Endothelial cell of umbilical vein (primary cell): Measurements from ENCODE around the gene CSNK1G1. TPM values are rescaled to one million over a fixed set of nuclear protein-coding genes. Genes with fewer than 3 reads are reported as not detected.
A peak's percentile ranks its signal among the peaks of the same experiment; 100 is the strongest.

Experiments
- BruUV-seq: library from RNA; stranded (reverse); fragments of 400-500 nt; replicated peaks from 2 replicates; lab custom pipeline; 2021; lab: Mats Ljungman, UMichigan
- CTCF ChIA-PET: fragments of 300-600, 350-600 bp; sonication (Branson Sonifier 250); formaldehyde crosslinking; loops from one replicate; lab custom pipeline; 2021; ENCODE audit warnings: antibody characterized with exemption, inconsistent platforms; lab: Charles Lee
- POLR2A ChIA-PET: fragments of 300-600, 350-600 bp; sonication (Branson Sonifier 250); formaldehyde crosslinking; loops from one replicate; lab custom pipeline; 2021; ENCODE audit warnings: antibody characterized with exemption, inconsistent platforms; lab: Charles Lee
- DNase-seq: peaks from one replicate; pipeline ENCODE4 v3.0.0-alpha.2; 2011; ENCODE audit warnings: low read depth, low spot score
- FAIRE-seq: peaks from 2 replicates; lab custom pipeline; 2011; peaks lifted over from hg19 to GRCh38; lab: Jason Lieb, UNC
- H2AFZ ChIP-seq: 2 replicates; pipeline ENCODE4 v1.6.0; 2012; ENCODE audit warnings: low read depth, low read length, control low read depth, inconsistent platforms
- H3K27ac ChIP-seq: 2 replicates; pipeline ENCODE4 v1.5.1; 2011; ENCODE audit warnings: low read depth, mild to moderate bottlenecking, control low read depth, low read length, moderate library complexity; ENCODE audit not compliant: insufficient read depth
- H3K27me3 ChIP-seq, 2 experiments: 2 replicates each; pipeline versions ENCODE4 v1.6.0 to v1.6.1; 2011; ENCODE audit warnings: low read length in 2 of 2, mixed read lengths in 1 of 2; ENCODE audit not compliant: control insufficient read depth in 2 of 2, insufficient read depth in 2 of 2
- H3K36me3 ChIP-seq, 2 experiments: 2 replicates in 1 of 2; 3 replicates in 1 of 2; pipeline ENCODE4 v1.5.1; 2011; ENCODE audit warnings: low read length in 2 of 2, mild to moderate bottlenecking in 1 of 2, moderate library complexity in 1 of 2; ENCODE audit not compliant: control insufficient read depth in 2 of 2, insufficient read depth in 2 of 2; ENCODE audit errors: extremely low read depth in 1 of 2
- H3K4me1 ChIP-seq: 3 replicates; pipeline ENCODE4 v1.5.1; 2011; ENCODE audit warnings: mild to moderate bottlenecking, low read length; ENCODE audit not compliant: control insufficient read depth, insufficient read depth; ENCODE audit errors: extremely low read depth
- H3K4me2 ChIP-seq: 2 replicates; pipeline ENCODE4 v1.6.1; 2011; ENCODE audit warnings: low read length, control low read depth, mixed read lengths; ENCODE audit not compliant: insufficient read depth
- H3K4me3 ChIP-seq, 3 experiments: fragments of 200-600 bp in 1 of 3; sonication (generic), shearing (Covaris generic) in 1 of 3; replicated peaks in 1 of 3; 2 replicates each; pipeline ENCODE4 v1.5.1; 2011 to 2016; ENCODE audit warnings: control low read depth in 3 of 3, low read length in 3 of 3, mild to moderate bottlenecking in 2 of 3, inconsistent platforms in 1 of 3, low read depth in 1 of 3, moderate library complexity in 1 of 3; ENCODE audit not compliant: insufficient read depth in 1 of 3
- H3K79me2 ChIP-seq: 2 replicates; pipeline ENCODE4 v1.6.0; 2012; ENCODE audit warnings: low read length, inconsistent platforms; ENCODE audit not compliant: control insufficient read depth, insufficient read depth
- H3K9ac ChIP-seq: replicated peaks from 2 replicates; pipeline ENCODE3; 2011; ENCODE audit warnings: low read length, control low read depth; ENCODE audit not compliant: insufficient read depth; ENCODE audit errors: extremely low read depth
- H3K9me1 ChIP-seq: replicated peaks from 3 replicates; pipeline ENCODE4 v1.6.0; 2011; ENCODE audit warnings: mild to moderate bottlenecking, low read length; ENCODE audit not compliant: control insufficient read depth, insufficient read depth; ENCODE audit errors: extremely low read depth
- H3K9me3 ChIP-seq: replicated peaks from 2 replicates; pipeline ENCODE4 v1.5.1; 2012; ENCODE audit warnings: low read length, inconsistent platforms; ENCODE audit not compliant: control insufficient read depth, insufficient read depth
- H4K20me1 ChIP-seq: replicated peaks from 2 replicates; pipeline ENCODE3; 2011; ENCODE audit warnings: mild to moderate bottlenecking, low read length; ENCODE audit not compliant: control insufficient read depth, insufficient read depth; ENCODE audit errors: extremely low read depth
- CTCF ChIP-seq, 2 donors: IDR thresholded peaks; 1 replicate in 1 of 2; 2 replicates in 1 of 2; pipeline ENCODE4 v1.5.1; 2011; ENCODE audit warnings: low read length in 2 of 2, mild to moderate bottlenecking in 2 of 2, moderate library complexity in 2 of 2, control low read depth in 1 of 2, inconsistent platforms in 1 of 2, low read depth in 1 of 2; ENCODE audit not compliant: insufficient read depth in 1 of 2; ENCODE audit errors: extremely low read depth in 1 of 2
- EZH2 ChIP-seq: IDR thresholded peaks from 2 replicates; pipeline ENCODE4 v1.6.1; 2012; ENCODE audit warnings: borderline replicate concordance, low read depth, mild to moderate bottlenecking, moderate library complexity, low read length, inconsistent platforms; ENCODE audit not compliant: severe bottlenecking
- GATA2 ChIP-seq: IDR thresholded peaks from 2 replicates; pipeline ENCODE4 v1.7.0; 2011; ENCODE audit warnings: low read depth, mild to moderate bottlenecking, moderate library complexity, mixed read lengths, low read length; ENCODE audit not compliant: insufficient read length, insufficient read depth
- MAX ChIP-seq: IDR thresholded peaks from 2 replicates; pipeline ENCODE4 v1.6.1; 2011; ENCODE audit not compliant: insufficient read depth, insufficient read length
- POLR2A ChIP-seq: IDR thresholded peaks from 2 replicates; pipeline ENCODE4 v1.6.1; 2012; ENCODE audit warnings: low read depth, mild to moderate bottlenecking, control low read depth, low read length
- dilution Hi-C: fragments of 300-500 bp; cut with MboI; formaldehyde crosslinking; loops from one replicate; pipeline ENCODE4 v1.15.0; 2019; ENCODE audit warnings: low sequenced_read_pairs; ENCODE audit not compliant: extremely low pct_ligation_motif_present
- intact Hi-C: fragments of 100-400 bp; cut with micrococcal nuclease; formaldehyde crosslinking; loops from one replicate; pipeline ENCODE4 v1.10.0; 2022
- polyA plus RNA-seq, 4 experiments: library from polyadenylated mRNA; depleted of rRNA in 3 of 4; stranded (reverse) in 3 of 4; unstranded in 1 of 4; fragments of >200 nt; gene quantifications; 2 replicates each; pipeline versions ENCODE4 v1.2.1 to v1.2.3, GENCODE V29; 2011 to 2012; ENCODE audit warnings: missing spikeins in 1 of 4
- total RNA-seq: library from RNA; stranded (reverse); gene quantifications from 2 replicates; pipeline ENCODE4 v1.2.3, GENCODE V29; 2021

Gene CSNK1G1
- total and polyA plus RNA-seq, 2 donors (not counting 3 experiments of a cell fraction or from before 2014, with no cell fraction given) = 9.0 to 31.7 TPM

GRCh38 chr15:64149424-64149823 is 206.5 kb downstream of the CSNK1G1 start:
- DNase-seq (no peak), FAIRE-seq (peak; percentile 78)
- no peak for TF ChIP-seq GATA2
- no peak for TF ChIP-seq EZH2
- TF ChIP-seq MAX = no peak
- peak; percentile 13 to 14 for TF ChIP-seq CTCF (IDR thresholded peaks at IDR 0.05; ENCODE audit: extremely low read depth in 1 of 2, insufficient read depth in 1 of 2, low read depth in 1 of 2, low read length in 2 of 2)
- H3K27ac ChIP-seq = no peak overlapping the region
- H3K36me3 ChIP-seq = peaks cover 0 to 7% of the 10 kb centered on the region in 2 experiments
- H3K79me2 ChIP-seq = no peaks in the 10 kb centered on the region
- ChIA-PET POLR2A (no interaction called here), CTCF (interaction anchor here (0.7 to 1.6 kb wide), 6 partner anchors 8 to 189 kb away, joined by 3 to 4 read pairs (median 4); no protein-coding TSS in a partner anchor)
- no peak overlapping the region for H2AFZ ChIP-seq
- no peak overlapping the region for H3K4me2 ChIP-seq
- peaks cover 5% of the 10 kb centered on the region for H3K4me1 ChIP-seq
- no peaks in the 10 kb centered on the region for H3K9me1 ChIP-seq
- H3K9ac ChIP-seq = no peak overlapping the region
- BruUV-seq = no TSS peak
- dilution Hi-C loops = no loop called here
- H3K27me3 ChIP-seq = peaks cover 5 to 12% of the 10 kb centered on the region in 2 experiments
- no peaks in the 10 kb centered on the region for H4K20me1 ChIP-seq
- intact Hi-C loops = no loop called here
- no peaks in the 10 kb centered on the region for H3K9me3 ChIP-seq
- no peak overlapping the region for H3K4me3 ChIP-seq

- TF ChIP-seq POLR2A = no peak
- Histone ChIP-seq H3K9me3 (no peaks in the 10 kb centered on the region), H3K79me2 (no peaks in the 10 kb centered on the region), H3K27ac (no peak overlapping the region), H3K4me1 (peaks cover 5% of the 10 kb centered on the region), H3K27me3 (peaks cover 5 to 12% of the 10 kb centered on the region in 2 experiments), H3K4me3 (no peak overlapping the region), H4K20me1 (no peaks in the 10 kb centered on the region), H3K36me3 (peaks cover 0 to 7% of the 10 kb centered on the region in 2 experiments), H3K9me1 (no peaks in the 10 kb centered on the region), H2AFZ (no peak overlapping the region), H3K4me2 (no peak overlapping the region), H3K9ac (no peak overlapping the region)
- no peak for FAIRE-seq
- no peak for DNase-seq
- dilution Hi-C loops (no loop called here), intact Hi-C loops (no loop called here)
- BruUV-seq = TSS peak; percentile 17
- ChIA-PET CTCF (interaction anchor here (1.6 kb wide), 1 partner anchor 51 kb away, joined by 4 read pairs; no protein-coding TSS in a partner anchor), POLR2A (no interaction called here)
Measured at GRCh38 chr15:64148581-64148980, 207.4 kb downstream of the CSNK1G1 start.
